IMR-90 (cell line): ENCODE data around the gene SUGP2. TPM values are rescaled to one million over a fixed set of nuclear protein-coding genes. Genes with fewer than 3 reads are reported as not detected.

Experiments used
- FOS ChIP-seq: fragments of 150-350 bp; IDR thresholded peaks from 2 replicates; pipeline ENCODE4 v1.6.1; 2016; ENCODE audit warnings: low read depth, low read length
- NFE2L2 ChIP-seq: fragments of 150-350 bp; IDR thresholded peaks from 2 replicates; pipeline ENCODE4 v1.6.1; 2016; ENCODE audit warnings: low read depth, mild to moderate bottlenecking, low read length
- polyA plus RNA-seq, 3 experiments: library from polyadenylated mRNA; depleted of rRNA; stranded (reverse); fragments of >200 nt; gene quantifications; 2 replicates each; pipeline ENCODE4 v1.2.3, GENCODE V29; 2012; ENCODE audit warnings: low replicate concordance in 1 of 3
- total RNA-seq: library from RNA; depleted of rRNA; stranded (reverse); fragments of >200 nt; gene quantifications from 2 replicates; pipeline ENCODE4 v1.2.3, GENCODE V29; 2012; rRNA removed

SUGP2 gene
- total and polyA plus RNA-seq, 2 of the 4 experiments (the other 2 are of a cell fraction), result 25.8 to 69.2 TPM

DNA sequence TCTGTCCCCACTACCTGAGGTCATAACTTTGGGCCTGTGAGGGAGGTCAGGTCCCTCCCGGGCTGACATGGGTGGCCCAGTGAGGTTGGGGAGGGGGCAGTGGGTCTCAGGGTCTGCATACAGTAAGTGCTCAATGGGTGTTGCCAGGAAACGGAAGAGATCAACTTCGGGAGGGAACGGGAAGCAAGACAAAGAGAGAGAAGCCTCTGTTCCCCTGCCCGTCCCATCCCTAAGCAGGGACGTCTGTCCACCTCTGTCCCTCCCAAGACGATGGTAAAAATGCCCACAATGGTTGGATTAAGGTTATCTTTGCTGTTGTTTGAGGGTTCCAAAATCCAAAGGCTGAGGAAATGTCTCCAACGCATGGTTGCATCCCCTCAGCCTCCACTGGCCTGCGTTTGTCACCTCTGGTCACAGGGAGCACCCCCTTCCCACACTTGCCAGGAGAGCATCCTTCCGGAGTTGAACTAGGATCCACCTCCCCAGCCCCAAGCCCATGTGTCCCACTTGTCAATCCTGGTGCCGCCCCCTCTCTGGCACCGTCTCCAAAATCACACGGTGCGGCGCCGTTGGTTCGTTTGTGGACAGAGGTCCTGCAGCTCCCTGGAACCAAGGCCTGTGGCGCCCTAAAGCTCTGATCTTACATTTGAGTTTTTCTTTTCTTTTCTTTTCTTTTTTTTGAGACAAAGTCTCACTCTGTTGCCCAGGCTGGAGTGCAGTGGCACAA, 91.5 kb downstream of the SUGP2 start (continued):
- TF ChIP-seq NFE2L2 (no peak), FOS (no peak)

Other genes with a start within 250 kb of the SUGP2 start
- gene COMP, start 242.2 kb downstream of the SUGP2 start, total RNA-seq, result under 0.01 TPM in 2 replicates
- 0.34 and 0.43 TPM in 2 replicates for gene COMP, start 242.2 kb downstream of the SUGP2 start, polyA plus RNA-seq (2012; rRNA removed)
- 31.2 and 31.4 TPM in 2 replicates for gene UPF1, start 201.6 kb downstream of the SUGP2 start, total RNA-seq
- 39.2 and 50.3 TPM in 2 replicates for gene UPF1, start 201.6 kb downstream of the SUGP2 start, polyA plus RNA-seq (2012; rRNA removed)
- 0.56 and 0.90 TPM in 2 replicates for gene CERS1, start 137.4 kb downstream of the SUGP2 start, total RNA-seq
- gene CERS1, start 137.4 kb downstream of the SUGP2 start, polyA plus RNA-seq (2012; rRNA removed), result 4.1 and 4.3 TPM in 2 replicates
- 310 and 347 TPM in 2 replicates for gene COPE, start 114.1 kb downstream of the SUGP2 start, total RNA-seq
- gene COPE, start 114.1 kb downstream of the SUGP2 start, polyA plus RNA-seq (2012; rRNA removed), result 461 and 500 TPM in 2 replicates
- 50.9 and 55.8 TPM in 2 replicates for gene DDX49, start 113.8 kb downstream of the SUGP2 start, total RNA-seq
- 52.1 and 61.9 TPM in 2 replicates for gene DDX49, start 113.8 kb downstream of the SUGP2 start, polyA plus RNA-seq (2012; rRNA removed)
- 50.8 and 53.4 TPM in 2 replicates for gene HOMER3, start 92.3 kb downstream of the SUGP2 start, total RNA-seq
- 77.0 and 84.5 TPM in 2 replicates for gene HOMER3, start 92.3 kb downstream of the SUGP2 start, polyA plus RNA-seq (2012; rRNA removed)
- gene ARMC6, start 86 bp upstream of the SUGP2 start, total RNA-seq, result 46.7 and 52.7 TPM in 2 replicates
- 41.5 and 44.7 TPM in 2 replicates for gene ARMC6, start 86 bp upstream of the SUGP2 start, polyA plus RNA-seq (2012; rRNA removed)
- 1.9 and 2.0 TPM in 2 replicates for gene SLC25A42, start 30.5 kb upstream of the SUGP2 start, total RNA-seq
- gene SLC25A42, start 30.5 kb upstream of the SUGP2 start, polyA plus RNA-seq (2012; rRNA removed), result 8.6 and 9.9 TPM in 2 replicates
- 11.1 TPM in 2 replicates for gene TMEM161A, start 105.0 kb upstream of the SUGP2 start, total RNA-seq
- 34.8 and 45.9 TPM in 2 replicates for gene TMEM161A, start 105.0 kb upstream of the SUGP2 start, polyA plus RNA-seq (2012; rRNA removed)
- under 0.01 and 0.18 TPM in 2 replicates for gene MEF2B, start 136.7 kb upstream of the SUGP2 start, total RNA-seq
- gene MEF2B, start 136.7 kb upstream of the SUGP2 start, polyA plus RNA-seq (2012; rRNA removed), result 0.80 and 0.94 TPM in 2 replicates
- 14.7 and 16.7 TPM in 2 replicates for gene BORCS8, start 158.6 kb upstream of the SUGP2 start, total RNA-seq
- 33.9 and 40.3 TPM in 2 replicates for gene BORCS8, start 158.6 kb upstream of the SUGP2 start, polyA plus RNA-seq (2012; rRNA removed)
- 61.4 and 68.3 TPM in 2 replicates for gene RFXANK, start 158.7 kb upstream of the SUGP2 start, total RNA-seq
- gene RFXANK, start 158.7 kb upstream of the SUGP2 start, polyA plus RNA-seq (2012; rRNA removed), result 97.8 and 109 TPM in 2 replicates
- gene NR2C2AP, start 169.9 kb upstream of the SUGP2 start, total RNA-seq, result 5.4 and 6.9 TPM in 2 replicates
- 9.0 and 9.6 TPM in 2 replicates for gene NR2C2AP, start 169.9 kb upstream of the SUGP2 start, polyA plus RNA-seq (2012; rRNA removed)
- not detected in 2 replicates for gene NCAN, start 178.4 kb upstream of the SUGP2 start, total RNA-seq
- not detected in 2 replicates for gene NCAN, start 178.4 kb upstream of the SUGP2 start, polyA plus RNA-seq (2012; rRNA removed)
- gene TM6SF2, start 239.8 kb upstream of the SUGP2 start, total RNA-seq, result under 0.01 and 0.18 TPM in 2 replicates
- gene TM6SF2, start 239.8 kb upstream of the SUGP2 start, polyA plus RNA-seq (2012; rRNA removed), result 0.97 and 1.1 TPM in 2 replicates